Measurements from ENCODE around the gene TRPM6.

Gene TRPM6

GRCh38 chr9:74683322-74683721 lies 204.4 kb downstream of the TRPM6 start:
- Histone ChIP-seq H3K27me3 (ENCODE audit: control insufficient read depth in 2 of 2, insufficient read depth in 2 of 2, low read length in 2 of 2) (no peaks in the 10 kb centered on the region), H3K4me1 (ENCODE audit: control insufficient read depth in 2 of 2, insufficient read depth in 2 of 2, low read length in 2 of 2) (no peaks in the 10 kb centered on the region)

GRCh38 chr9:74681906-74682305 lies 205.8 kb downstream of the TRPM6 start:
- Histone ChIP-seq H3K27ac (ENCODE audit: low read depth in 2 of 2, low read length in 2 of 2) (no peak overlapping the region), H3K4me1 (ENCODE audit: control insufficient read depth in 2 of 2, insufficient read depth in 2 of 2, low read length in 2 of 2) (no peaks in the 10 kb centered on the region), H3K9ac (ENCODE audit: low read depth in 1 of 2, low read length in 2 of 2) (no peak overlapping the region), H3K9me3 (ENCODE audit: control insufficient read depth in 2 of 2, low read length in 2 of 2) (no peaks in the 10 kb centered on the region), H3K36me3 (ENCODE audit: control insufficient read depth in 2 of 2, insufficient read depth in 2 of 2, low read length in 2 of 2) (no peaks in the 10 kb centered on the region), H3K27me3 (ENCODE audit: control insufficient read depth in 2 of 2, insufficient read depth in 2 of 2, low read length in 2 of 2) (no peaks in the 10 kb centered on the region), H3K4me3 (ENCODE audit: low read length in 2 of 2) (no peak overlapping the region)

More at GRCh38 chr9:74683322-74683721, 204.4 kb downstream of the TRPM6 start:
- H3K9ac ChIP-seq (ENCODE audit: low read depth in 1 of 2, low read length in 2 of 2): no peak overlapping the region
- H3K36me3 ChIP-seq (ENCODE audit: control insufficient read depth in 2 of 2, insufficient read depth in 2 of 2, low read length in 2 of 2): no peaks in the 10 kb centered on the region
- no peak overlapping the region for H3K27ac ChIP-seq (ENCODE audit: low read depth in 2 of 2, low read length in 2 of 2)
- H3K4me3 ChIP-seq (ENCODE audit: low read length in 2 of 2): no peak overlapping the region
- H3K9me3 ChIP-seq (ENCODE audit: control insufficient read depth in 2 of 2, low read length in 2 of 2): no peaks in the 10 kb centered on the region

- Histone ChIP-seq H3K27ac (ENCODE audit: low read depth in 2 of 2, low read length in 2 of 2) (no peak overlapping the region), H3K4me3 (ENCODE audit: low read length in 2 of 2) (no peak overlapping the region), H3K9me3 (ENCODE audit: control insufficient read depth in 2 of 2, low read length in 2 of 2) (no peaks in the 10 kb centered on the region)
These were observed 213.6 kb downstream of the TRPM6 start for GRCh38 chr9:74674077-74674476.

More at GRCh38 chr9:74674077-74674476, 213.6 kb downstream of the TRPM6 start:
- Histone ChIP-seq H3K9ac (ENCODE audit: low read depth in 1 of 2, low read length in 2 of 2) (no peak overlapping the region), H3K27me3 (ENCODE audit: control insufficient read depth in 2 of 2, insufficient read depth in 2 of 2, low read length in 2 of 2) (no peaks in the 10 kb centered on the region), H3K4me1 (ENCODE audit: control insufficient read depth in 2 of 2, insufficient read depth in 2 of 2, low read length in 2 of 2) (no peaks in the 10 kb centered on the region), H3K36me3 (ENCODE audit: control insufficient read depth in 2 of 2, insufficient read depth in 2 of 2, low read length in 2 of 2) (no peaks in the 10 kb centered on the region)

Measured in mucosa of rectum (tissue), 2 donors.